Stimulated activated CD4-positive, alpha-beta T cell treated with anti-CD3 and anti-CD28 coated beads, Interleukin-15, amount 100 ng/mL, for 24 hours (primary cell): ENCODE data around the gene MYOG.

Source experiments
- DNase-seq: peaks from one replicate; pipeline ENCODE4 v3.0.0-alpha.2; 2020

The MYOG gene

DNA sequence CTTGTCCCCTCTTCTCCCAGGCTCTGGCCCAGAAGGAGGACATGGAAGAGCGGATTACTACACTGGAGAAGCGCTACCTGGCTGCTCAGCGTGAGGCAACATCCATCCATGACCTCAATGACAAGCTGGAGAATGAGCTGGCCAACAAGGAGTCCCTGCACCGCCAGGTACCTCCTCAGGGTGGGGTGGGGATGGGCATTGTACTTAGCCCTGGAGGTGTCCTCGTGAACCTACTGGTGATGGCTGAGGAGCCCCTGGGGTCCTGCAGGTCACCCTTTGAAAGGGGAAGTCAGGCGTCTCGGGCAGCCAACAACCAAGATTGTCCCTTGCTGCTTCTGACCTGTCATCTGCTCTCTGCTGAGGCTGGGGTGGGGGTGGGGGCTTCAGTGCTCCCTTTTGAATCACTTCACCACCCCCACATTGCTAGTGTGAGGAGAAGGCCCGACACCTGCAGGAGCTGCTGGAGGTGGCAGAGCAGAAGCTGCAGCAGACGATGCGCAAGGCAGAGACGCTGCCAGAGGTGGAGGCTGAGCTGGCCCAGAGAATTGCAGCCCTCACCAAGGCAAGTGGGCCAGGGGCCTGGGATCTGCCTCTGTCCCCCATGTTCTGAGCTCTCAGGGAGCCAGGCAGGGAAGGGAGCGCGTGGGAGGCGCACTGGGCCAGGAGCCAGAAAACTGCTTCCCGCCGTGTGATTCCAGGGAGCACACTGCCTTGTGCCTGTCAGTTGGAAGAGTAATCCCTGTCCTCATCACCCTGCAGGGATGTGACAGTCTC is 39.8 kb downstream of the MYOG start:
- DNase-seq: no peak

DNA sequence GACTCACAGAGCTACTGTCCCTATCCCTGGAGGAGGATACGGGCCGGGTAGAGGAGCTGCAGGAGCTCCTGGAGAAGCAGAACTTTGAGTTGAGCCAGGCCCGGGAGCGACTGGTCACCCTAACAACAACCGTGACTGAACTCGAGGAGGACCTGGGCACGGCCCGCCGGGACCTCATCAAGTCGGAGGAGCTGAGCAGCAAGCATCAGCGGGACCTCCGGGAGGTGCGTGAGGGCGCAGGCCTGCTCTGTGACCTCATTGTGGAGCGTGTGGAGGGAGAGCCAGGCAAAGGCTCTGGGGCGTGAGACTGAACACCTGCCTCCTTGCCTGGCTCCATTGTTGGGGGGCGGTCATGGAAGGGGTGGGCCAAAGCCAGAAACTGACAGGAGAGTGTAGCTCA is 40.5 kb downstream of the MYOG start:
- no peak for DNase-seq

DNA sequence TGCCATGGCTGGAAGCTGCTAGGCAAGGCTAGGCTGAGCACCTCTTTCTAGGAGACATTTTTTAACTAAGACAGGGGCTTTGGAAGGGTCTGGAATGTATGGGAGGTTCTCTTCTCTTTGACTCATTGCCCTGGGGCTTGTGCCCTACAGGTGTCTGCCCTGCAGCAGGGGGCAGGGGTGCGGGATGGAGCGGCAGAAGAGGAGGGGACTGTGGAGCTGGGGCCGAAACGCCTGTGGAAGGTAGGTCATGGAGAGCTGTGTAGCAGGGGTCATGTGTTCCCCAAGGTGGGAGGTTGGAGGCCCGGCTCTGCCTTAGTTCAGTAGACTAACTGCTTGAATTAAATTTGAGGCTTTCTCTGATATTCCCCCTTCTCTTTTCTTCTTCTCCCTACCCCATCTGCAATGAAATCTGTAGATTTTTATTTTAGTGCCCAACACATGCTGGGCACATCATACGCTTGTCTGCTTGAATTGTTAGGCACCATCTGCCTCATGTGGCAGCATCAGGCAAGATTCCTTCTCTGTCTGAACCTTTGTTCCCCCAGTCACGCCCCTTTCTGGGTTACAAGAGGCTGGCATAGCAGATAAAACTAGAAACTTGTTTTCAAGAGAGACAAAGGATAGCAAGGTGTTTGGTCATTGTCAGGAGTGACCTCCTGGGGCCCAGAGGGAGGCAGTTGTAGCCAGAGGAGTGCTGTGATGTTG is 41.1 kb downstream of the MYOG start:
- no peak for DNase-seq

DNA sequence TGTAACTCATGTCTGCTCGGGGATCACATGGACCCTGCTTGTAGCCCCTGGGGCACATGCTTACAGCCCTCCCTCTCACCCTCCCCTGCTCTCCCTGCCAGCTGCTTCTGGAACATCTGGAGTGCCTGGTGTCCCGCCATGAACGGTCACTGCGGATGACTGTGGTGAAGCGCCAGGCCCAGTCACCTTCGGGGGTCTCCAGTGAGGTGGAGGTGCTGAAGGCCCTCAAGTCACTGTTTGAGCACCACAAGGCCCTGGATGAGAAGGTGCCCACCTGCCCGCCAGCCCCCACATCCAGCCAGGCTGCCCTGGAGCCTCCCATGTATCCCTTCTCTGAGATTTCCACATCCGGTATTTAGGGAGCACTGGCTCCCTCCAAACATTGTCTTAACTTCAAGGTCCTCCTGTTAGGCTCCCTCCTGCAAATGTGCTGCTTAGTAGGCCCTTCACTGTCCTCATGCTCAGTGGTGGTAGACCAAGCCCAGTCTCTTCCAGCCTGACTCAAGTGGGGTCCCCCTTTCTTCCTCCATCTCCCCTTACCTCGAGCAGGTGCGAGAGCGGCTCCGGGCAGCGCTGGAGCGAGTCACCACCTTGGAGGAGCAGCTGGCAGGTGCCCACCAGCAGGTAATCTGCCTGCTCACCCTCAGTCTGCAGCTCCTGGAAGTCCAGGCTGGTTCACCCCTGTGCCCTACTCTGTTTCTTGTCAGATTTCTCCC is 41.8 kb downstream of the MYOG start:
- no peak for DNase-seq

DNA sequence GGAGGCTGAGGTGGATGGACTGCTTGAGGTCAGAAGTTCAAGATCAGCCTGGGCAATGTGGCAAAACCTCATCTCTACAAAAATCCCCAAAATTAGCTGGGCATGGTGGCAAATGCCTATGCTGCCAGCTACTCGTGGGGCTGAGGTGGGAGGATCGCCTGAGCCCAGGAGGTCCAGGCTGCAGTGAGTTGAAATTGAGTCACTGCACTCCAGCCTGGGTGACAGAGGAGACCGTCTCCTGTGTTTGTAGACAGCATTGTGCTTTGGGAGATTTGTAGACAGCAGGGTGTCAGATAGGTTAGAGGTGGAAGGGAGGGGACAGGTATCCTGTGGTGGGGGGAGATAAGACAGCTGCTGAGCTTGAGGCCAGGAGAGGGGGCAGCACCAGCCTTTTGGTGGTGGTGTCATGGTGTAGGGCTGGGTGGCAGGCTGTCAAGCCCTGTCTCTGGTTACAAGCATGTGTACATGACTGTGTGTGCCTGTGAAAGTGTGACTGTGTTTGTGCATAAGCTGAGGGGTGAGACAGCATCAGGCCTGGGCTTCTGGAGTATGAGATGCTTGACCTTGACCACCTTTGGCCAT is 44.4 kb downstream of the MYOG start:
- DNase-seq: no peak

DNA sequence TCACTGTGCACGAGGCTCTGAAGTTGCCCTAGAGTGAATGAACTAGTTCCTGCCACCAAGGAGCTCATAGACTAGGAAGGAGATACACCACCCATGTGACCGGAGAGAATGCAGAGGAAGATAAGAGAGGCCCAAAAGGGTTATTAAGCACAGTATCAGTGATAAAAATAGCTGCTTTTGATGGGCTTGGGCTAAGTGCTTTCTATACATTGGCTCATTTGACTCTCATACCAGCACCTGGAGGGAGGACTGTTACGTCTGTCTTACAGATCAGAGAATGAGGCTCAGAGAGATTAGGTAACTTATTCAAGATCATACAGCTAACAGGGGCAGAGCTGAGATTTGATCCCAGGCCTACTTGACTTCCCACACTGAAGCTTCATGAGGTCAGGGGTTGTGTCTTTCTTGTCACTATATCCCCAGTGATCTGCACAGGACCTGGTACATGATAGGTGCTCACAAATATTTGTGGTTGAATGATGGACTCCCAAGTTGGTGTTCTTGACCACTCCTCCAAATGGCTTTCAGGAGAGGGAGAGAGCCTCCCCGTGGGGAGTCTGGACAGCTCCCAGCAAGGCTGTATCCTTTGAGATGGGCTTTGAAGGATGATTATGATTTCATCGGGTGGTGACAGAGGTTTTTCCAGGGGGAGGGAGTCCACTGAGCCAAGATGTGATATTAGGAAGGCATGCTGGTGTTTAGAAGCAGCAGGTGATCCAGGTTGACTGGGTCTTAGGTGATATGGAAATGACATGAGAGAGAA is 45.1 kb downstream of the MYOG start:
- no peak for DNase-seq

DNA sequence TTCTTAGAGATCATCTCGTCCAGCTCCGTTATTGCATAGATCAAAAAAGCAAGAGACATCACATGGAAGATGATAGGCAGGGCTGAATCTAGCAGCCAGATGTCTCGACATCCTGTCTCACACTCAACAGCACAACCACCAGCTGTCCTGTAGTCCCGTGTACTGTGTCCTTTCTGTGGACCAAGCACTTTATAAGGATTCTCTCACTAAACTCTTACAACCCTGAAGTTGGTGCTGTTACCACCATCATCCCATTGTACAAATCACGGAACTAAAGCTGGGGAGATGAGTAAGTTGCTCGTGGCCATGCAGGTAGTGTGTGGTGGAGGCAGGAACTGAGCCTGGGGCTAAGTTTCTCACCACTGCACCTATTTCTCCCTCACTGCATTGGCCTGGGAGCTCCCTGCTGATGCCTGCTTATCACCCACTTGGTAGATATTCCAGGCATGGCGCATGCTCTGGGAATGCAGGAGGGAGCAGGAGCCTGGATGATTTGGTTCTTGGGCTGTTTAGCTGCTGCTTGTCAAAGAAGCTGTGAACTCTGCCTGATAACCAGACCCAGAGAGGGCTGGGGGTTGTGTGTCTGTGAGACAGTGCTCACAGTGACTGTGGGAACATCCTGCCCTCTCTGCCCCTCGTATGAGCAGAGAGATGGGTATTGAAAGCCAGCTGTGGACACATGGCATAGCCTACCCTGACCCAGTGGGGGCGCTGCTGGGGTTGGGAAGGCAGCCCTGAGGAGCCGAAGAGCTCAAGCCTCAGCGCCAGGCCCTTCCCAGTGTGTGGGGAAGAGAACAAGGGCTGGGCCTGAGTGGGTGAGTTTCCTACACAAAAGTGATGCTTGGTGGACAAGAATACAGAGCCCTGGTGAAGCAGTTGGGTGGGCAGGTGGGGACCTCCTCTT is 46.0 kb downstream of the MYOG start:
- peak; percentile 21 for DNase-seq

DNA sequence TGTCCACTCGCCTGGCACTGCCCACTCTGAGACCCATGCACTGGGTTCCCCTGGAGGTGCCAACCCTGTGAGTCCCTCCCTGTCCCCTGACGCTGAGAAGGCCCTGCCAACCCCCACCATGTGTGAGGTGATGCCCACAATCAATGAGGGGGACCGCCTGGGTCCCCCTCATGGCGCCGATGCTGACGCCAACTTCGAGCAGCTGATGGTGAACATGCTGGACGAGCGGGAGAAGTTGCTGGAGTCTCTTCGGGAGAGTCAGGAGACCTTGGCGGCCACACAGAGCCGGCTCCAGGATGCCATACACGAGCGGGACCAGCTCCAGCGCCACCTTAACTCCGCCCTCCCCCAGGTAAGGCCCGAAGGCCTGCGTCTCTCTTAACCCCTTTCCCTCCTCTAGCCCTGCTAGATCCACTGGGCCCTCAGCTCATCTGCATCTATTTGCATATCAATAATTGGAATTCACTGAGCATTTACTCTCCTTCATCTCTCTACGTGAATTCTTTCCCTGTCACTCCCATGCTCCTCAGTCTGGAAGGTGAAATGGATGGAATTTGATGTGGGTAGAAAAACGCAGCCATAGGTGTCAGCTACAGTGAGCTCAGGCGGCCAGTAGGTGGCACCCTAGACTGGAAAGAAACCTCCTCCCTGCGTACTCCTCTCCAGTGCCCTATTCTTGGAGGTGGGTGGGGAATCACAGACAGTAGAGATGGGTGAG is 46.8 kb downstream of the MYOG start:
- peak; percentile 79 for DNase-seq

DNA sequence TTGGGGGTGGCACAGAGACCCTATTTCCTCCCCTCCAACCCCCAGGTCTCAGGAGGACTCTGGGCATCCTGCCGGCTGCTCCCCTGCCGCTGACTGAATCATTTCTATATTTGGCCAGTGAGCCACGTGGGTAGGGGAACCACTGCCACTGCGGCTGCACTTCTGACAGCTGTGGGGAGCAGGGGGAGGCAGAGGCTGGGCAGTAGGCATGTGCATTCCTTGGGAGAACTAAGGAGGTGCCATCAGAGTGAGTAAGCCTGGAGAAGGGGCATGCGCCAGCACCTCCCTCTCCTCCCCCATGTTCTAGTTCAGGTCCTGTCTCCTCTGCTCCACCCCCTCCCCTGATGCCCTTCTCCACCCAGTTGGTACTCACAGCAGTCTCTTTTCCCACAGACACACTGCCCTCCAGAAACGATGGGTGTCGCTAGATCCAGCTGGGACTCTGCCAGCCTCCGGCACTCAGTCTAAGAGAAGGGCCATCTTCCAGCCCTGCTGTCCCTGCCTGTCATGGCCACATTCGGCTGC is 47.5 kb downstream of the MYOG start:
- DNase-seq: no peak

DNA sequence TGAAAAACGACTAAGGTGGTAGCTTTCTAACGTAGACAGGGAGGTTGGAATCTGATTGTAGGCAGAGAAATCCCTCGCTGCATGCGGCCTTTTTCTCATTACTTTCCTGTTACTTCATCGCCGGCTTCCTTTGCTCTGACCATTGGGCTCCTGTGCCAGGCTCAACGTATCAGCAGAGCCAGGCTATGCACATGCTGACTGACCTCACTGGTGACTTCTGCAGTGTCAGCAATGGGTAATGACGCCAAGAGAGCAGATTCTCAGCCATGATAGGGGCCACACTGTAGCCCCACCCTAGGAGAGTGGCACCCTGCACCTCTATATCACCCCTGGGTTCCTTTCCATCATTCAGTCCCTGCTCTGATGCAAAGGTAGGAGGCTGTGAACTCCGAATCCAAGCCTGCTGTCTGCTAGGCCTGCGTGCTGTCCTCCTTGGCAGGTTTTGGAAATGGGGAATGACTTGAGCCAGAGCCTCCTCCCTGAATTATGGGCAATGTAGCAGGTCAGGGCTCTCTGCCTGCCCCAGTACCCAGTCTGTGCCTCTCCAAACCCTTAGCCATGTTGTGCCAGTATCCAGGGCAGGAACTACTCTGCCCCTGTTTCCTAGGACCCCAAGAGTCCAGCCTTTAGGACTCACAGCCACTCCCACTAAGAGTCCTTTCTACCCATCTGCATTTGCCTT is 48.2 kb downstream of the MYOG start:
- DNase-seq: no peak

DNA sequence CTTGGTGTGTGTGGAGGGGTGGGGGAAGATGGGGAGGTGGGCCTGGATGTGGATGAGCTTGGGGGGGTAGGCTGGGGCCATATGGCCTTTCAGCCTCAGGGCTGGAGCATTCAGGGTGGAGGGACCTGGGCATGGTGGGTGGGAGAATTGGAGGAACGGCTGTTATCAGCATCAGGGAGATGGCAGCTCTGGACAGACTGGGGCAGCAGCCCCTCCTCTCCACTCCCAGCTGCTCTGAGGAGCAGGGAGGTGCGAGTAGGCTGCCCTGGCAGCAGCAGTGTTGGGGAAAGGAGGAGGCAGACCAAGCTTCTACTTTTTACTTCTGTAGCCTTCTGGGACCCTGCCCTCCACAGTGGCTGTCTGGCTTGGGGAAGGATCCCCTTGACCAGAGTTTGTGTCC is 49.3 kb downstream of the MYOG start:
- DNase-seq: no peak

DNA sequence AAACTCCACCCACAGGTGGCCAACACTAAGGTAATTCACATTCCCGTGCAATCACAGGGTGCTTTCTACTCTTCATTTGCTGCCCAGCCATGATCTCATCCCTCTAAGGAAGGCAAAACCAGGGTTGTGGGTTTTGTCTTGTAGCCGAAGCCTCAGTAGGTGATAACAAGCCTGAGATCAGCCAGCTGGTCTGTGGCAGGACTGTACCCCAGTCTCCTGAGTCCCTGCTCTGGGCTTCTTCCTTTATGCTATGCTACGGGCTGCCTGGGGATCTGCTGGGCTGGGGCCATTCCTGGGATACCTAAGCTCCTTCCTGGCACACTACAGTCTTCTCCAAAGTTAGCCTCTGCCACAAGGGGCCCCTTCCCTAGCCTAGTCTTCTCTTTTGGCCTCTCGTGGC is 49.7 kb downstream of the MYOG start:
- no peak for DNase-seq

DNA sequence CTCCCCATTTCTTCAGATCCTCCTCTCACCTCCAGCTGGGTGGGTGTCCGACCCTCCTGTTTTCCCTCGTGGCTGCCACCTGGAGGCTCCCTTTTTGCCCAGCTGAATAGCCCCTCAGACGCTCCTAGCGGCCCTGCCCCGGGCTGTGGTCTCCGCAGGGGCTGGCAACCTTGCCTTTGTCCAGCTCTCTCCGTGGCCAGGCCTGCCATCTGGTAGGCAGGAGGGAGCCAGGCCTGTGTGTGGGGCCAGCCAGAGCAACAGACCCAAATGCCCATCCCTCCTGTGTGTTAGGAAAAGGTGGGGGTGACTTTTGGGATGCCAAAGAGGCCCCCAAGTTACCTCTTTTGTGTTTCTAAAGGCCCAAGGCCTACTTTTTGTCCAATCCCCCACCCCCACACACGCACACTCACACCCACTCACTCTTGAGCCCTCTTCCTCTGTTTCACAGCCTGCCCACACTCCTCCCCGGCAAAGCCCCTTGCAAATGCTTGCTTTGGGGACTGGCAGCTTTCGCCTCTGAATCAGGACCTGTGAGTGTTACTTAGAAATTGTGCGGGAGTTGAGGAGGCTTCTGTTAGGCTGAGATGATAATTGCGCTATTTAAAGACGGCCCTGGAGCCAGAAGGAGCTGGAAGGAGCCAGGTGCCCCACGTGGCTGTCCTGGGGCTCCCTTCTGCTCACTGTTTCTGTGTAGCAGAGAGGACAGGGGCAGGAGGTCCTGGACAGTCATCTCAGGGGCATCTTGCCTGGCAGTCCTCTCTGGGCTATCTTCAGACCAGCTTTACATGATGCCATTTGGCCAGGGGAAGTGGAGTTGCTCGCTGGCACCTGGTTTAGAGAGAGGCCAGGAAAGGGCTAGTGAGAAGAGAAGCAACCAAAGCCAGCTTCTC is 50.5 kb downstream of the MYOG start:
- DNase-seq: no peak

DNA sequence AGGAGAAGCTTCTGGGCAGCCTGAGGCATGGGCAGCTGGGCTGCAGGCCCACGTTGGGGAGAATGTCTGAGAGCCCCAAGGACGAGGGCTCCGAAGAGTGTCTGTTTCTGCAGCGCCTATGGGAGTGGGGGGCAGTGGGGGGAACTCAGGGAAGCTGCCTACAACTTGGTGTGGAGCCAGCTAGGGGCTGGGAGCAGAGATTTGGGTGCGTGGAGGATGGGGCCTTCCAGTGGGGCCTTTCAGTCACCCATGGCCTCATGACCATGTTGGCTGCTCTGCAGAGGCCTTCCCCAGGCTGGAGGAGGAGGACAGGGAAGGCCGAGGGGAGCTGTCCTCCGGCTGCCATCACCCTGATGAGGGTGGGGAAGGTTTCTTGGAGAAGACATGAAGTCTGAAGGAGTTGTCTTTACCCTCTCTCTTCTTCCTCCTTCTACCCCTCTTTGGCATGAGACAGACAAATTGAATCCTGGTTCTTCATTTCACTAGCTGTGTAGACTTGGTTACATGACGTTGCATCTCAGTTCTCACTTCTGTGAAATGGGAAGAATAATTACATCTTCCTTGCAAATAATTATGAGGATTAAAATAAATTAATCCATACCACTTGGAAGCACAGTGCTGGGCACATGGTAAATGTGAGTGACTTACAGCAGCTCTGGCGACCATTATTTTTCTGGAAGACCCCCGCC is 51.2 kb downstream of the MYOG start:
- DNase-seq: no peak

DNA sequence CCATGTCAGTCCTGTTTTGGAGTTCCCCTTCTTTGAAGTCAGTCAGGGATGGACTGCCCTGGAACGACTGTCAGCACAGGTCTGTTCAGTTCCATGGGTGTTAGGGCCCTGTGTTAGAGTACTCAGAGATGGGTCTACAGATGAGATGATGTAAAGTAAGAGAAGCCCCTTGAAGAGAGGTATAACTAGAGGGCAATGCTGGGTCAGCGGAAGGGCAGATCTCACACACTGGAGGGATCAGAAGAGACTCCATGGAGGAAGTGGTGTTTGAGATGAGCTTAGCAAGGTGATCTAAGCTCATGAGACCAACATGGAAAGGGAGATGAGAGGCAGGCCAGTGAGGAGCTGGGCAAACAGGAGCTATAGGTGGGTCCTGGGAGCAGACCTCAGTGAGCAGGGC is 51.9 kb downstream of the MYOG start:
- no peak for DNase-seq

DNA sequence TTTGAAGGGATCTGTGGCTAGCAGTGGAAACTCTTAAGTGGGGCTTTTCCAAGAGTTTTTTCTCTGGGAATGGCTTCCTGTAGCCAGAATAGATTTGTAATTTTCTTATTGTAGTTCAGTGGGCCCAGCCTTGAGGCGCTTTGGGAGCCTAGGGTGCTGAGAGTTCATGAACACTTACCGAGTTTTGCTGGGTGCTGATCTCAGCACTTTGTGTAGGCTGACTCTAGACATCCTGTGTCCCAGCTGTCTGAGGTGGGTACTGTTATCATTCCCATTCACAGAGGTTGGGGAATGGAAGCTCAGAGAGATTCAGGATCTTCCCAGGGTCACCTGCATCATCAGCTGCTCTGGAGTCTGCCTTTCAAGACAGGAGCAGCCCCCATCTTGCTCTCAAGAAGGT is 52.5 kb downstream of the MYOG start:
- DNase-seq: no peak
